BLaER1 treated with 17β-estradiol and CSF1 and Interleukin-3, amounts not matched to agents 10 nM and 100 nM (cell line): ENCODE results near the gene RECK.
"Not testable (repeated sequence)": the region's sequence is repeated elsewhere in the genome, so short reads cannot be mapped to it uniquely, and the experiment has no call there.

Experiments used
- H3K27ac ChIP-seq, 11 experiments: shearing (Covaris generic); formaldehyde crosslinking; 2 replicates each; pipeline ENCODE4 v1.8.1; 2022
- H3K27me3 ChIP-seq, 11 experiments: shearing (Covaris generic); formaldehyde crosslinking; 2 replicates each; pipeline ENCODE4 v1.8.1; 2022
- H3K36me3 ChIP-seq, 11 experiments: shearing (Covaris generic); formaldehyde crosslinking; 2 replicates each; pipeline ENCODE4 v1.8.1; 2022
- H3K4me1 ChIP-seq, 10 experiments: shearing (Covaris generic); formaldehyde crosslinking; 2 replicates each; pipeline ENCODE4 v1.8.1; 2022
- H3K4me2 ChIP-seq, 11 experiments: shearing (Covaris generic); formaldehyde crosslinking; 2 replicates each; pipeline ENCODE4 v1.8.1; 2022
- H3K4me3 ChIP-seq, 10 experiments: shearing (Covaris generic); formaldehyde crosslinking; 2 replicates each; pipeline ENCODE4 v1.8.1; 2022
- H3K9ac ChIP-seq, 11 experiments: shearing (Covaris generic); formaldehyde crosslinking; 2 replicates each; pipeline ENCODE4 v1.8.1; 2022
- H3K9me3 ChIP-seq, 11 experiments: shearing (Covaris generic); formaldehyde crosslinking; replicated peaks in 1 of 11; 2 replicates each; pipeline ENCODE4 v1.8.1; 2022
- H4K20me1 ChIP-seq, 11 experiments: shearing (Covaris generic); formaldehyde crosslinking; 2 replicates each; pipeline ENCODE4 v1.8.1; 2022
- Cebpa-rat ChIP-seq, 11 experiments: shearing (Covaris generic); IDR thresholded peaks; 2 replicates each; pipeline ENCODE4 v1.8.1; 2022

Gene RECK

DNA sequence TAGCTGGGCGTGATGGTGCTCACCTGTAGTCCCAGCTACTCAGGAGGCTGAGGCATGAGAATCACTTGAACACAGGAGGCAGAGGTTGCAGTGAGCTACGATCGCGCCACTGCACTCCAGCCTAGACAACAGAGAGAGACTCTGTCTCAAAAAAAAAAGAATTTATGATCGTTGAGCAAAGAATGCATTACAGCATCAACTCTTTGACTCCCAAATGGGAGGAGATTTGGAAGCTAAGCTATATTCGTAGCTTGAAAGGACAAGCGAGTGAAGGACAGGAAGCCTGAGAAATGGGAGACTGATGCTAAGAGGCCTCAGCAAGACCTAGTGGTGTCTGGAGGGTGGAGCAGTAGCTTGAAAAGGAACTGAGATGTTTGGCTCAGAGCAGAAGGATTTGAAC lies 122.2 kb downstream of the RECK start:
- TF ChIP-seq Cebpa-rat (IDR thresholded peaks at IDR 0.05): no peak
- Histone ChIP-seq H3K4me1 (peaks cover 27 to 63% (median 43%) of the 10 kb centered on the region in 10 experiments), H3K4me3 (no peak overlapping the region)

GRCh38 chr9:36159509-36159908 lies 122.8 kb downstream of the RECK start:
- not testable (repeated sequence) for H4K20me1 ChIP-seq, H3K4me3 ChIP-seq, H3K9ac ChIP-seq, H3K4me2 ChIP-seq, H3K27ac ChIP-seq, H3K27me3 ChIP-seq
- Histone ChIP-seq H3K9me3 (peaks cover 8 to 23% (median 19%) of the 10 kb centered on the region in 11 experiments; a peak in 20 of 22 replicates), H3K4me1 (peaks cover 21 to 57% (median 39%) of the 10 kb centered on the region in 10 experiments), H3K36me3 (peaks cover 16 to 61% (median 25%) of the 10 kb centered on the region in 11 experiments; a peak in 20 of 22 replicates)

More for the DNA sequence above, 122.2 kb downstream of the RECK start:
- peak overlapping the region in 5 of 11 experiments; percentile 15 to 63 (median 55); a peak in 7 of 22 replicates for H3K4me2 ChIP-seq
- peaks cover 8 to 23% (median 19%) of the 10 kb centered on the region in 11 experiments; a peak in 20 of 22 replicates for H3K9me3 ChIP-seq
- no peaks in the 10 kb centered on the region for H4K20me1 ChIP-seq
- peaks cover 16 to 61% (median 25%) of the 10 kb centered on the region in 11 experiments; a peak in 20 of 22 replicates for H3K36me3 ChIP-seq
- H3K27me3 ChIP-seq: no peaks in the 10 kb centered on the region
- no peak overlapping the region for H3K9ac ChIP-seq
- H3K27ac ChIP-seq: peak overlapping the region in 4 of 11 experiments; percentile 48 to 70 (median 62); a peak in 7 of 22 replicates

DNA sequence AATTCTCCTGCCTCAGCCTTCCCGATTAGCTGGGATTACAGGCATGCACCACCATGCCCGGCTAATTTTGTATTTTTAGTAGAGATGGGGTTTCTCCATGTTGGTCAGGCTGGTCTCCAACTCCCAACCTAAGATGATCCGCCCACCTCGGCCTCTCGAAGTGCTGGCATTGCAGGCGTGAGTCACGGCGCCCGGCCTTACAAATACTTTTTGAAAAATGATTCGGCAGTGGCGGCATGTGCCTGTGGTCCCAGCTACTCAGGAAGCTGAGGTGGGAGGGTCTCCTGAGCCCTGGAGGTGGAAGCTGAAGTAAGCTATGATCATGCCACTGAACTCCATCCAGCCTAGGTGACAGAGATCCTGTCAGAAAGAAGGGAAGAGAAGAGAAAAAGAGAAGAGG lies 123.4 kb downstream of the RECK start:
- peaks cover 16 to 61% (median 25%) of the 10 kb centered on the region in 11 experiments; a peak in 20 of 22 replicates for H3K36me3 ChIP-seq
- peaks cover 8 to 23% (median 19%) of the 10 kb centered on the region in 11 experiments; a peak in 20 of 22 replicates for H3K9me3 ChIP-seq
- H3K4me3 ChIP-seq, H3K27me3 ChIP-seq, H3K4me2 ChIP-seq, H3K27ac ChIP-seq, H4K20me1 ChIP-seq, H3K9ac ChIP-seq: not testable (repeated sequence)
- H3K4me1 ChIP-seq: peaks cover 15 to 51% (median 35%) of the 10 kb centered on the region in 10 experiments

GRCh38 chr9:36161187-36161586 lies 124.5 kb downstream of the RECK start:
- no peak for TF ChIP-seq Cebpa-rat (IDR thresholded peaks at IDR 0.05)
- no peaks in the 10 kb centered on the region for H4K20me1 ChIP-seq
- H3K4me3 ChIP-seq: no peak overlapping the region
- H3K36me3 ChIP-seq: peaks cover 12 to 54% (median 22%) of the 10 kb centered on the region in 11 experiments; a peak in 20 of 22 replicates
- H3K4me1 ChIP-seq: peaks cover 11 to 46% (median 25%) of the 10 kb centered on the region in 10 experiments
- H3K4me2 ChIP-seq: no peak overlapping the region
- peaks cover 8 to 19% (median 15%) of the 10 kb centered on the region in 11 experiments; a peak in 20 of 22 replicates for H3K9me3 ChIP-seq
- no peak overlapping the region for H3K27ac ChIP-seq
- H3K9ac ChIP-seq: no peak overlapping the region
- H3K27me3 ChIP-seq: no peaks in the 10 kb centered on the region

DNA sequence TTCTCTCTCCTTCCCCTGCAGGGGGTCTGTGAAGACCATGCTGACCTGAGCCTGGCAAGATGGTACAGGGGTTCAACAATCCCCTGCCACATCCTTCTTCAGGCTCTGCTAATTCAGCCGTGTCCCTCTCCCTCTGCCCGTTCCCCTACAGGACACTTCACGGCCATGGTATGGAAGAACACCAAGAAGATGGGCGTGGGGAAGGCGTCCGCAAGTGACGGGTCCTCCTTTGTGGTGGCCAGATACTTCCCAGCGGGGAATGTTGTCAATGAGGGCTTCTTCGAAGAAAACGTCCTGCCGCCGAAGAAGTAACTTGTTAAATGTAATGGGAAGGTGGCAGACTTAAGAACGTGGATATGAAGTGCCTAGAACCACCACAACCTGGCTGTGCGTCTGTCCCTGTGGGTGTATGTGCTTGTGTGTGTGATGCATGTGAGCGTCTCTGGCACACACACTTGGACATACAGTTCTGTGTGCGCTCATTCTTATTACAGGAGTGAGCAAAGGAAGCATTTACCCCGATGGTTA lies 125.6 kb downstream of the RECK start:
- Histone ChIP-seq H3K9ac (no peak overlapping the region), H3K4me2 (no peak overlapping the region), H3K4me3 (no peak overlapping the region), H4K20me1 (no peaks in the 10 kb centered on the region), H3K27ac (no peak overlapping the region), H3K4me1 (peaks cover 11 to 53% (median 25%) of the 10 kb centered on the region in 10 experiments), H3K27me3 (no peaks in the 10 kb centered on the region), H3K9me3 (peaks cover 0 to 8% (median 4%) of the 10 kb centered on the region in 11 experiments; a peak in 13 of 22 replicates), H3K36me3 (peaks cover 2 to 43% (median 11%) of the 10 kb centered on the region in 11 experiments; a peak in 14 of 22 replicates)
- no peak for TF ChIP-seq Cebpa-rat (IDR thresholded peaks at IDR 0.05)

- no peak overlapping the region for H3K4me3 ChIP-seq
- peak overlapping the region in 9 of 11 experiments; percentile 8 to 67 (median 47); a peak in 17 of 22 replicates for H3K4me2 ChIP-seq
- H3K4me1 ChIP-seq: peaks cover 11 to 46% (median 20%) of the 10 kb centered on the region in 10 experiments
- peak overlapping the region in 3 of 11 experiments; percentile 13 to 23 (median 16); a peak in 1 of 22 replicates for H3K27ac ChIP-seq
- H3K36me3 ChIP-seq: peaks cover 0 to 40% (median 8%) of the 10 kb centered on the region in 11 experiments; a peak in 11 of 22 replicates
- peak overlapping the region in 2 of 11 experiments; percentile 11 to 18; a peak in 1 of 22 replicates for H3K9ac ChIP-seq
- no peaks in the 10 kb centered on the region for H3K27me3 ChIP-seq
- no peaks in the 10 kb centered on the region for H4K20me1 ChIP-seq
- no peaks in the 10 kb centered on the region for H3K9me3 ChIP-seq
- no peak for TF ChIP-seq Cebpa-rat (IDR thresholded peaks at IDR 0.05)
These were observed 126.5 kb downstream of the RECK start for GRCh38 chr9:36163049-36163785.

GRCh38 chr9:36163786-36164170 lies 127.1 kb downstream of the RECK start:
- H3K4me3 ChIP-seq: no peak overlapping the region
- no peaks in the 10 kb centered on the region for H4K20me1 ChIP-seq
- peak overlapping the region in 5 of 11 experiments; percentile 36 to 67 (median 48); a peak in 6 of 22 replicates for H3K4me2 ChIP-seq
- H3K27ac ChIP-seq: peak overlapping the region in 2 of 11 experiments; percentile 16 to 23; a peak in 1 of 22 replicates
- no peak for TF ChIP-seq Cebpa-rat (IDR thresholded peaks at IDR 0.05)
- no peaks in the 10 kb centered on the region for H3K9me3 ChIP-seq
- H3K36me3 ChIP-seq: peaks cover 0 to 36% (median 8%) of the 10 kb centered on the region in 11 experiments; a peak in 11 of 22 replicates
- peaks cover 6 to 40% (median 17%) of the 10 kb centered on the region in 10 experiments; a peak in 19 of 20 replicates for H3K4me1 ChIP-seq
- 0 out of 22 replicates have a peak overlapping the region, but pooled peaks of 1 of the 11 experiments have one; percentile 11 for H3K9ac ChIP-seq
- H3K27me3 ChIP-seq: no peaks in the 10 kb centered on the region

- Histone ChIP-seq H3K27me3 (no peaks in the 10 kb centered on the region), H3K9ac (no peak overlapping the region), H3K4me3 (no peak overlapping the region), H3K4me1 (peaks cover 1 to 38% (median 17%) of the 10 kb centered on the region in 10 experiments; a peak in 18 of 20 replicates), H3K36me3 (peaks cover 0 to 30% (median 8%) of the 10 kb centered on the region in 11 experiments; a peak in 11 of 22 replicates), H3K27ac (no peak overlapping the region), H3K9me3 (no peaks in the 10 kb centered on the region), H3K4me2 (no peak overlapping the region), H4K20me1 (no peaks in the 10 kb centered on the region)
- TF ChIP-seq Cebpa-rat (IDR thresholded peaks at IDR 0.05): no peak
These were observed 127.7 kb downstream of the RECK start for GRCh38 chr9:36164372-36164771.

GRCh38 chr9:36164989-36165388 lies 128.3 kb downstream of the RECK start:
- Histone ChIP-seq H3K9ac (no peak overlapping the region), H3K4me3 (no peak overlapping the region), H3K27ac (no peak overlapping the region), H3K9me3 (no peaks in the 10 kb centered on the region), H4K20me1 (no peaks in the 10 kb centered on the region), H3K27me3 (no peaks in the 10 kb centered on the region), H3K4me2 (0 out of 22 replicates have a peak overlapping the region, but pooled peaks of 1 of the 11 experiments have one; percentile 5), H3K36me3 (peaks cover 0 to 24% (median 4%) of the 10 kb centered on the region in 11 experiments; a peak in 10 of 22 replicates), H3K4me1 (peaks cover 0 to 38% (median 17%) of the 10 kb centered on the region in 10 experiments; a peak in 18 of 20 replicates)
- no peak for TF ChIP-seq Cebpa-rat (IDR thresholded peaks at IDR 0.05)
